HEK293T (cell line): ENCODE measurements around the gene ZNF217.

Source experiments
- CTBP1 ChIP-seq: fragments of 450-650 bp; IDR thresholded peaks from 2 replicates; pipeline ENCODE4 v1.6.1; 2016; ENCODE audit warnings: borderline replicate concordance
- FOXK2 ChIP-seq: fragments of 450-650 bp; IDR thresholded peaks from 2 replicates; pipeline ENCODE4 v1.6.1; 2016; ENCODE audit warnings: mild to moderate bottlenecking
- L3MBTL2 ChIP-seq: fragments of 450-650 bp; conservative IDR thresholded peaks from 2 replicates; pipeline ENCODE4 v1.6.1; 2016; ENCODE audit warnings: mild to moderate bottlenecking
- LEF1 ChIP-seq: fragments of 450-650 bp; IDR thresholded peaks from 2 replicates; pipeline ENCODE4 v1.6.1; 2017; ENCODE audit warnings: mild to moderate bottlenecking, borderline replicate concordance
- NFRKB ChIP-seq: fragments of 450-650 bp; IDR thresholded peaks from 2 replicates; pipeline ENCODE4 v1.6.1; 2016; ENCODE audit warnings: mild to moderate bottlenecking, moderate library complexity
- SP1 ChIP-seq: fragments of 450-650 bp; IDR thresholded peaks from 2 replicates; pipeline ENCODE4 v1.6.1; 2017
- SUZ12 ChIP-seq: fragments of 450-650 bp; IDR thresholded peaks from 2 replicates; pipeline ENCODE4 v1.6.1; 2016; ENCODE audit warnings: mild to moderate bottlenecking
- TARDBP ChIP-seq: fragments of 450-650 bp; IDR thresholded peaks from 2 replicates; pipeline ENCODE4 v1.6.1; 2016

DNA sequence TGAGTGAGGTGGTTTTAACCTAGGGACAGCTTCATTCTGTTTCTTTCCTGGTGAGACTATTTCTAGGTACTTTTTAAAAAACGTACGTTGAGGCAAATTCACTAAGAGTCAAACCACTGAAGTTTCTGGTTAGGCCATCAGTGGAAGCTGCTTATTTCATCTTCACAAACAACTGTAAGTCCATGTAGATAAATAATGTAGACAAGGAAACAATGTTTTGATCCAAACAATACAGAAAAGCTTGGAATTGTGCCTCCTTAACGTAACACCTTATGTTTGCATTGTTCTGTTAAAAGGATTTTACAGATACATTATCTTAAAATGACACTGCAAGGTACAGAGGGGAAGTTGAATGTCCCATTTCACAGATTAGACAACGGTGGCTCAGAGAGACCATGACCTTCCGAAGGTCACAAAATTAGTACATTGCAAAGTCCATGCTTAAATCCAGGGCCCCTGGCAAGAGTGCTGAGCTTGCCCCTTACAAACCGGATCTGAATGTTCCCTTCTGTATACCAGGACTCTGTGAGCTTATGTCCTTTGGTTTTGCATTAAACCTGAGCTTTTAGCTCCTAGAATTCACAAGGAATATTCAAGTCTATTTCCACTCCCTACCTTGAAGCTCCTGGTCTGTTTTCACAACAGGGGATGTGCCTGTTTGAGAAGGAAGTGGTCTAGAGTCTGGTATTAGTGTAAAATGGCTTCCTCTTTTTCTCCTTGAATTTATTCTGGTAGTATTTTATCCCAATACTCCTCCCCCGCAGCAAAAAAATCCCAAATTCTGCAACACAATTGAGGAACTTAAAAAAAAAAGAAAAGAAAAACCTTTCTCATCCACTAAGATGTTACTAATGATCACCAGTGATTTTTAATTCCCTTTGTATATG lies 28.9 kb upstream of the ZNF217 start:
- TF ChIP-seq CTBP1 (no peak), TARDBP (no peak), FOXK2 (no peak), L3MBTL2 (no peak), NFRKB (no peak), SUZ12 (no peak), SP1 (no peak), LEF1 (no peak)
